GM20000 (cell line): ENCODE data around the gene ME3.

Experiments used
- DNase-seq: peaks from one replicate; pipeline ENCODE4 v3.0.0; 2012; ENCODE audit warnings: low spot score
- TF ChIP-seq, protein P1 (sequence below): IDR thresholded peaks from 2 replicates; pipeline ENCODE4 v1.5.1; 2012; ENCODE audit warnings: mild to moderate bottlenecking, control low read depth; ENCODE audit errors: extremely low read depth, missing control alignments

ME3 gene

GRCh38 chr11:86490582-86490981 lies 181.8 kb downstream of the ME3 start:
- no peak for DNase-seq
- TF ChIP-seq, protein P1, sequence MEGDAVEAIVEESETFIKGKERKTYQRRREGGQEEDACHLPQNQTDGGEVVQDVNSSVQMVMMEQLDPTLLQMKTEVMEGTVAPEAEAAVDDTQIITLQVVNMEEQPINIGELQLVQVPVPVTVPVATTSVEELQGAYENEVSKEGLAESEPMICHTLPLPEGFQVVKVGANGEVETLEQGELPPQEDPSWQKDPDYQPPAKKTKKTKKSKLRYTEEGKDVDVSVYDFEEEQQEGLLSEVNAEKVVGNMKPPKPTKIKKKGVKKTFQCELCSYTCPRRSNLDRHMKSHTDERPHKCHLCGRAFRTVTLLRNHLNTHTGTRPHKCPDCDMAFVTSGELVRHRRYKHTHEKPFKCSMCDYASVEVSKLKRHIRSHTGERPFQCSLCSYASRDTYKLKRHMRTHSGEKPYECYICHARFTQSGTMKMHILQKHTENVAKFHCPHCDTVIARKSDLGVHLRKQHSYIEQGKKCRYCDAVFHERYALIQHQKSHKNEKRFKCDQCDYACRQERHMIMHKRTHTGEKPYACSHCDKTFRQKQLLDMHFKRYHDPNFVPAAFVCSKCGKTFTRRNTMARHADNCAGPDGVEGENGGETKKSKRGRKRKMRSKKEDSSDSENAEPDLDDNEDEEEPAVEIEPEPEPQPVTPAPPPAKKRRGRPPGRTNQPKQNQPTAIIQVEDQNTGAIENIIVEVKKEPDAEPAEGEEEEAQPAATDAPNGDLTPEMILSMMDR, result no peak

DNA sequence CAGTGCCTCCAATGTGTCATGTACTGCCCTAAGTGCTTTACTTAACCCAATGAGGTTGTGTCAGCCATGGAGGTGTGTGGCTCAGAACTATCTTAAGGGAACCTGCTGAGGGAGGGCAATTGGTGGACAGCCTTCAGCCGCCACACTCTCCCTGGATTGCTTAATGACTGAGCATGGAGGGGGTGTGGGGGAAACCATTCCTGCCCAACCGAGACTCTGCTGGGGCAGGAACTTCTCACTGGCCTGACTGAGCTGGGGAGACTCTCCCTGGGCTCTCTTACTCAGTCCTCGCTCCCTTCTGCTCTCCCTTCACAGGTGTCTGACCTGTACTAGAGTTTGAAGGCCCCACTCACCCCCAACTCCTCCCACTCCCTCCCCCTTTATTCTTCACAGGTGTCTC lies 183.0 kb downstream of the ME3 start:
- TF ChIP-seq, protein P1, result no peak
- no peak for DNase-seq

DNA sequence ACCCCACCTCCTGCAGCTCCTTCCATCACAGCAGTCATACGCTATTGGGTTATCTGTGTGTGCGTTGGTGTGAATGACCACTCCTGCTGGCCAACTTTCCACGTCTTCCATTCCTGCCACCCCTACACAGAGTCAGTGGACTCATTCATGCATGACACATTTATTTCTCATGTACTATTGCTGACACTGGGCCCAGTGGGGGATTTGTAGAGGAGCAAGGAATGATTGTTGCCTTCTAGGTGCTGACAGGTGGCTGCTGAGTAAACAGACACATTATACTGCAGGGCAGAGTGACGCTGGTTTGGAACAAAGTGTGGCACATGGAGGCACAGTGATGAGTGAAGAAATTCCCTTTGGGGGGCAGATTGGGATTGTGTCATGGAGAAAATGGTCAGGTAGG lies 183.9 kb downstream of the ME3 start:
- TF ChIP-seq, protein P1, result no peak
- DNase-seq, result no peak

DNA sequence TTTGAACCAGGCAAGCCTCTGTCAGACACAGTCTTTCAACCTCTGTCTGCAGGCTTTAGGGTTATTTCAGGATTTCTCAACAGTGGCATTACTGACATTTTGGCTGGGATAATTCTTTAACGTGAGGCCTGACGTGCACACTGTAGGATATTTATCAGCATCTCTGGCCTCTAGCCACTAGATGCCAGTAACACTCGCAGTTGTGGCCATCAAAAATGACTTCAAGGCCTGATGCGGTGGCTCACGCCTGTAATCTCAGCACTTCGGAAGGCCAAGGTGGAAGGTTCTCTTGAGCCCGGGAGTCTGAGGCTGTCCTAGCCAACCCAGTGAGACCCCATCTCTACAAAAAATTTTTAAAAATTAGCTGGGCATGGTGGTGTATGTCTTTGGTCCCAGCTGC lies 184.7 kb downstream of the ME3 start:
- TF ChIP-seq, protein P1, result no peak
- DNase-seq, result no peak

GRCh38 chr11:86486261-86487030 lies 186.0 kb downstream of the ME3 start:
- TF ChIP-seq, protein P1, result no peak
- no peak for DNase-seq

GRCh38 chr11:86484795-86485166 lies 187.6 kb downstream of the ME3 start:
- DNase-seq, result no peak
- TF ChIP-seq, protein P1, result no peak

GRCh38 chr11:86483940-86484794 lies 188.2 kb downstream of the ME3 start:
- TF ChIP-seq, protein P1, result no peak
- no peak for DNase-seq
